Small intestine (tissue), 7 donors: Measurements from ENCODE around the gene SEMA6A. TPM values are rescaled to one million over a fixed set of nuclear protein-coding genes. Genes with fewer than 3 reads are reported as not detected.

Experiments used
- DNase-seq, 2 donors: peaks; one replicate each; pipeline versions ENCODE4 v3.0.0 to v3.0.0-alpha.2; 2013
- FAIRE-seq: peaks from 2 replicates; lab custom pipeline; 2012; peaks lifted over from hg19 to GRCh38; lab: Jason Lieb, UNC
- H3K27ac ChIP-seq, 3 donors: one replicate each; pipeline ENCODE4 v1.5.1; 2013; ENCODE audit warnings: low read length in 2 of 3, mild to moderate bottlenecking in 2 of 3, control low read depth in 1 of 3, inconsistent platforms in 1 of 3, low read depth in 1 of 3, moderate library complexity in 1 of 3
- H3K27me3 ChIP-seq, 3 donors: one replicate each; pipeline ENCODE4 v1.6.1; 2013; ENCODE audit warnings: low read length in 3 of 3, inconsistent platforms in 1 of 3; ENCODE audit not compliant: control insufficient read depth in 3 of 3, insufficient read depth in 3 of 3
- H3K36me3 ChIP-seq, 3 donors: one replicate each; pipeline ENCODE4 v1.6.1; 2013; ENCODE audit warnings: low read length in 3 of 3, inconsistent platforms in 1 of 3, low read depth in 1 of 3, mild to moderate bottlenecking in 1 of 3, moderate library complexity in 1 of 3; ENCODE audit not compliant: control insufficient read depth in 3 of 3, insufficient read depth in 2 of 3
- H3K4me1 ChIP-seq, 3 donors: one replicate each; pipeline ENCODE4 v1.6.1; 2013; ENCODE audit warnings: low read length in 2 of 3, inconsistent platforms in 1 of 3, low read depth in 1 of 3, mild to moderate bottlenecking in 1 of 3, moderate library complexity in 1 of 3; ENCODE audit not compliant: control insufficient read depth in 3 of 3, insufficient read depth in 2 of 3
- H3K4me3 ChIP-seq, 3 donors: one replicate each; pipeline ENCODE4 v1.5.1; 2013; ENCODE audit warnings: low read length in 3 of 3, control low read depth in 1 of 3, inconsistent platforms in 1 of 3, low read depth in 1 of 3, mild to moderate bottlenecking in 1 of 3, moderate library complexity in 1 of 3
- H3K9me3 ChIP-seq, 2 donors: one replicate each; pipeline ENCODE4 v1.6.1; 2013; ENCODE audit warnings: low read depth in 1 of 2, low read length in 1 of 2; ENCODE audit not compliant: control insufficient read depth in 2 of 2, insufficient read depth in 1 of 2
- WGBS, 3 donors: extraction: QIAGEN DNeasy Blood & Tissue Kit; methylation state at CpG; one replicate each; pipeline ENCODE4 v1.1.7; 2013; 5-methylcytosine and 5-hydroxymethylcytosine counted together
- polyA plus RNA-seq, 4 donors: library from polyadenylated mRNA; stranded (reverse) in 3 of 4; unstranded in 1 of 4; fragments of 200-250 nt in 3 of 4; fragments of 120-200 nt in 1 of 4; gene quantifications; one replicate each; pipeline versions ENCODE4 v1.2.1 to v1.2.3, GENCODE V29; 2013
- donor health status: healthy with polysubstance abuse.
- donor health status: control.
- donor health status: control.
- donor health status: Bipolar disorder and iron deficiency.
- donor health status: healthy.

SEMA6A gene
- polyA plus RNA-seq, 4 donors: 12.9 to 68.5 (median 13.4) TPM

- H3K9me3 ChIP-seq: no peaks in the 10 kb centered on the region
- H3K4me1 ChIP-seq: no peaks in the 10 kb centered on the region
- FAIRE-seq (no peak), DNase-seq (no peak)
- no peaks in the 10 kb centered on the region for H3K27me3 ChIP-seq
- H3K4me3 ChIP-seq: no peak overlapping the region
- no peaks in the 10 kb centered on the region for H3K36me3 ChIP-seq
- no peak overlapping the region for H3K27ac ChIP-seq
These were observed 8.7 kb upstream of the SEMA6A start for GRCh38 chr5:116583085-116583861.

DNA sequence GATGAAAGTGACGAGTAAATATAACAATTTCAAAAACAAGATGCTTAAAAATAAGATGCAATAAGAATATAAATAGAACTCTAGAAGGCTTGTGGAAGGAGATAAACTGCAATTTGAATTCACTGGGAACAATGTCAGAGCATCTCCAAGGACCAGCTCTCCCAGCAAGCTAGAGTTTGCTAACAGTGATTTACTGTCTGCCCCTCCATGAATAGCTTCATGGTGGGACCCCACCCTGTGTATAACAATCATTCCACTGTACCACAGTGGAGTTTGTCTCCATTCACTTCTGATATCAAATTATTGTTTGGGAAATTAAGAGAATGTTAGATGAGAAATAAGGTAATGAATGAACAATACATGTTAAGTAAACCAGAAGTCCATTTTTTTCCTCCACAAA, 7.3 kb upstream of the SEMA6A start:
- 28 to 82% (median 55%) methylated on average over 1 of the region's 1 CpG for WGBS, 3 donors
- H3K4me1 ChIP-seq: no peaks in the 10 kb centered on the region
- H3K27me3 ChIP-seq: peaks cover 0 to 2% (median 0%) of the 10 kb centered on the region in 3 donors
- H3K36me3 ChIP-seq: no peaks in the 10 kb centered on the region
- no peaks in the 10 kb centered on the region for H3K9me3 ChIP-seq
- FAIRE-seq (no peak), DNase-seq (no peak)
- H3K27ac ChIP-seq: no peak overlapping the region
- H3K4me3 ChIP-seq: no peak overlapping the region

DNA sequence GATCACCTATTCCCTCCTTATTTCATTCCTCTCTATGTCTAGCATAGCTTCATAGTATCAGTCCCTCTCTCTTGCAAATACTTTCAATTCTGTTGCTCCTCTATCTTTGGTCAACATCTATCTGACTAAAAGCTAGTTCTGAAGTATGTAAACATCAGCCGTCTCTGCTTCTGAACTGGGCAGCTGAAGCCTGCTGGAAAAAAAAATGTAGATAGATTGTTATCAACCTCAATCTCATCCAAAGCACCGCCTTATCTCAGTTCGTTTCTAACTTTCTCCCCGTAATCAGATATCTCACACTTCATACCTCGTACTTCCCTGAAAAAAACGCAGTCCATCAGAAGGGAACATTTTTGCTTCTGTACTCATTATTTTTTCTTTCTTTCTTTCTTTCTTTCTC, 4.5 kb upstream of the SEMA6A start:
- no peaks in the 10 kb centered on the region for H3K9me3 ChIP-seq
- FAIRE-seq: no peak

DNA sequence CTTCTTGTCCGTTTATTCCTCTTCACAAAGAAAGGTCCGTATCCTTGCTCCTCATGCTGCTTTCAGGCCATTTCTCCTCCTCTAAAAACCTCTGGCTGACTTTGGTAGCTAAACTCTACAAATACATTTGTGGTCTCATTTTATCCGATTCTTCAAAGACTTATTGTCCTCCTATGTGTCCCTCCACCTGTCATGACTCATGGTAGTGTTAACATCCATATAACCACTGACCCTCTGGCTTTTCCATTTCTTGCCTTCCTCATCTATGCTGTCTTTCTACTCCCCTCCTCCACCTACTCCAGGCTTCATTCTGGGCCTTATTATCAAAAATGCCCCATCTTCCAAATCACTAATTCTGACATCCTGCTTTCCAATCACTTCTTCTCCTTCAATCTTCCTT, 4.1 kb upstream of the SEMA6A start:
- Histone ChIP-seq H3K4me1 (no peaks in the 10 kb centered on the region), H3K4me3 (no peak overlapping the region), H3K36me3 (no peaks in the 10 kb centered on the region), H3K9me3 (no peaks in the 10 kb centered on the region), H3K27me3 (peaks cover 0 to 5% (median 4%) of the 10 kb centered on the region in 3 donors), H3K27ac (no peak overlapping the region)
- WGBS, 3 donors: 89 to 92% (median 90%) methylated on average over 3 of the region's 3 CpGs
- no peak for DNase-seq
- no peak for FAIRE-seq

More for the DNA sequence above, 4.5 kb upstream of the SEMA6A start:
- Histone ChIP-seq H3K4me1 (no peaks in the 10 kb centered on the region), H3K4me3 (no peak overlapping the region), H3K27me3 (peaks cover 0 to 5% (median 2%) of the 10 kb centered on the region in 3 donors), H3K36me3 (no peaks in the 10 kb centered on the region), H3K27ac (no peak overlapping the region)
- DNase-seq: no peak
- WGBS, 3 donors: 21 to 41% (median 36%) methylated on average over 6 of the region's 6 CpGs

- Histone ChIP-seq H3K27me3 (peaks cover 0 to 9% (median 5%) of the 10 kb centered on the region in 3 donors), H3K36me3 (no peaks in the 10 kb centered on the region), H3K9me3 (no peaks in the 10 kb centered on the region), H3K4me3 (no peak overlapping the region), H3K4me1 (no peaks in the 10 kb centered on the region), H3K27ac (no peak overlapping the region)
- DNase-seq (no peak), FAIRE-seq (no peak)
- WGBS, 3 donors: 76 to 80% (median 76%) methylated on average over 12 of the region's 12 CpGs
These were observed 2.6 kb upstream of the SEMA6A start for GRCh38 chr5:116577064-116577788.

DNA sequence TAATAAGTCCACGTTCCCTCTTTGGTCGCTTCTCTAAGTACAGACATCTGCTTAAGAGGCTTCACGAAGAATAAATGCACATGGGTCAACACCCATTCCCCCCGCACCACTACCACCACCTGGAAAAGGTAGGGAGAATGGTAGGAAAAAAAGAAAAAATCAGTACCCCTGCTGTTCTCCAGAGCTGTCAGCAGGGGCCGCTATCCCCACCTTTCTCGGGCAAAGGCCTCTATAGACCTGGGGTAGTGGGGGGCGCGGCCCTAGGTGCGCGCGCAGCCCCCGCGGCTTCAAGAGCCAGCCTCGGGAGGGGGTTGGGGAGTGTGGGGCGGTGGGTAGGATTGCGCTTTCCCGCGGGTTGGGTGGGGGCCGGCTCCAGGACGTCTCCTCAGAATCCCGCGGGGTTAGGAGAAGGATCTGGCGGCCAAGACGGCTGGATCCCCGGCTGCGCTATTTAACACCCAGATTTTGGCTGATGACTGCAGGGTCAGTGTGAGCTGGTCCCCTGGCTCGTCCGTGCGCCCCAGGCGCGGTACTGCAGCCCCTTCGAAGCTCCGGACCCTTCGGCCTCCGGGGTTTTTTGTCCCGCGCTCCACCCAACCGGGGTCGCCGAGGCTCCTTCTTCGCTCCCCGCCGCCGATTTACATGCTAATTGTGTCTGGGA, 1.6 kb upstream of the SEMA6A start:
- peak; percentile 68 to 93 for DNase-seq
- H3K4me3 ChIP-seq: peak overlapping the region; percentile 36 to 84 (median 71)

DNA sequence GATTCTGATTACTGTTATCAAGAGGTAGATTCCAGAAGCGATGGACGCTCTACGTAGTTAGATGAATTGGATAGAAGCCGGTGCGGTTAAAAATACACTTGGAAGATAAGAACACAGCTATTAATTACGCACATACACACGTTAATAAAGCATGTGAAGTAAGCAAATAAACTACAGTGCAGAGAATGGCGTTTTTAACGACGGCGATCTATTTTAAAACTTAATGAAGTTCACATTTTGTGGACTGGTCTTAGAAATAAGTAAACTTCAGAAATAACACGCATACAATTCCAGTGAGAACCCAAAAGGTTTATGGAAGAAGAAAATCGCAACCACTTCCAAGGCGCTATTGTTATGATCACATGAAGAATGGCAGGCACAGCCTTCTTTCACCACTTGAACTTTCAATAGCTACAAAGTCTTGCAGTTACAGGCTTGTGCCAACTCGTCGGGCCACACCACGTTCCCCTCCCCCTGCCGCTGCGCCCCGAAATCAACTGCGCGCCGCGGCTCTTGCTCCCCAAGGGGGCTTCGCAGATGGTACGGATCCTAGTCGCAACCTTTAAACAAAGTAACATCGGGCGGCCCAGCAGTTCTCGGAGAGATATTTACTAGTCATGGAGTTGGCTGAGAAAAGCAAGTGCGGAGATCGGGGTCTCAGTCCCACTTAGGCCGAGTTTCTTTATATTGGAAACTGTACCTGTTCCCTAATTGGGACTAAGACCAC, 866 bp upstream of the SEMA6A start:
- Histone ChIP-seq H3K36me3 (no peaks in the 10 kb centered on the region), H3K27ac (peak overlapping the region in 2 of 3 donors; percentile 12 to 92), H3K4me3 (peak overlapping the region; percentile 36 to 84 (median 71)), H3K9me3 (no peaks in the 10 kb centered on the region), H3K27me3 (peaks cover 0 to 10% (median 5%) of the 10 kb centered on the region in 3 donors), H3K4me1 (no peaks in the 10 kb centered on the region)
- peak; percentile 69 to 76 for DNase-seq
- FAIRE-seq: no peak
- WGBS, 3 donors: 1% methylated on average over 33 of the region's 33 CpGs

More for the DNA sequence above, 1.6 kb upstream of the SEMA6A start:
- H3K9me3 ChIP-seq: no peaks in the 10 kb centered on the region
- 4 to 5% (median 5%) methylated on average over 35 to 44 of the region's 44 CpGs for WGBS, 3 donors
- FAIRE-seq: no peak
- H3K27ac ChIP-seq: peak overlapping the region in 2 of 3 donors; percentile 12 to 92
- no peaks in the 10 kb centered on the region for H3K36me3 ChIP-seq
- peaks cover 0 to 10% (median 5%) of the 10 kb centered on the region in 3 donors for H3K27me3 ChIP-seq
- H3K4me1 ChIP-seq: no peaks in the 10 kb centered on the region
